HG03196 (cell line): Measurements from ENCODE around the gene CDKL5.
A peak's percentile ranks its signal among the peaks of the same experiment; 100 is the strongest.
"Not testable (repeated sequence)": the region's sequence is repeated elsewhere in the genome, so short reads cannot be mapped to it uniquely, and the experiment has no call there.

Source experiments
- ATAC-seq: cut with Tn5 transposase; IDR thresholded peaks from one replicate; pipeline ENCODE4 v1.9.1; 2021; ENCODE audit not compliant: unreplicated experiment

Gene CDKL5

DNA sequence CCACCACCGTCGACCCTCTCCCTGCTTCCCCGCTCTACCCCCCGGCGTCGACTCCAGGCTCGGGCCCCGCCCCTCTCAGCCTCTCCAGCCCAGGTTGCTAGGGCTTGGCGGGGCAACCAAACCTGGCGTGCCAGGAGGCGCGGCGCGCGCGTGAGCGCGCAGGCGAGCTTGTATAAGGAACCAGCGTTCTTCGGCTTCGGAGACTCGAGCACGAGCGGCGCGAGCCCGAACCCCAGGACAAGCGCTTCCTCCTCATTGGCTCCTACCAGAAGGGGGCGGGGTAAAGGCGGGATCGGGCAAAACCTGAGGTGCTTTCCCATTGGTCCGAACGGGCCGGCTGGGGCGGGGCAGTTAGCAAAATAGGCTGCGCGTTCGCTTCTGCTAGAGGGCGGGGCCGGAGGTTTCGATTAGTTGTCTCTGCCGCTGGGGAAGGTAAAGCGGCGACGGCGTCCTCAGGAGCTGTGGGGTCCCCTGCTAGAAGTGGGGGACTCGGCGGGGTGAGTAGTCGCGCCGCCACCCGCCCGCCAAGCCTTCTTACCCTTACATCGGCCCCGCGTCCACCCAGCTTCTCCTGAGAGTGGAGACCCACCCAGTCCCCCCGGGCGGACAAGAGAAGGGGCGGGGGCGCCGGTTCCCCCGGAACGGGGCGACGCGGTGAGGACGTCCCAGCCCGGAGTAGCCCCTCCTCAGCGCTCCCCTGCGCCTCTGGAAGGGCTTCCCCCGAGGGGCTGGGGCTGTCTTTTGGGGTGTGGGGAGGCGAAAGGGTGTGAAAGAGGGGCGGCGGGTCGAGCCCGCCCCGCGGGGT is at the start of gene CDKL5:
CDKL5 (plus strand) TSS at position 410 of the 805 bp plus-strand sequence. CDS start 81,489 bp downstream, outside the sequence.
- ATAC-seq, result peak; percentile 94

DNA sequence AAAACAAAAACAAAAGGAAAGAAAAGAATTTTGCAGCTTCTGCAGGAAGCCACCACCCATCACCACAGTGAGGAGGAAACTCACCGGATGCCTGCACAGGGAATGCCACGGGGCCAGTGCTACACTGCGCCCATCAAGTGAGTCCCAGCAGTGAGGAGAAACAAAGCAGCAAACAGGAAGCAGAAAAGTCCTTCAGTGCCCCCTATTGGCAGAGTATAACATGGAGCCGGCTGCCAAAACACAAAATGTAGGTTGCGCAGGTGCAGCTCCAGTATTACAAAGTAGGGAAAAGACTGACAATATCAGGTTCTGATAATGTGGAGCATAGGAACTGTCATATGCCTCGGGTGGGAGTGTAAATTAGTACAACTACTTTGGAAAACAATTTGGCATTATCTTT is 47.6 kb upstream of the CDKL5 start:
- ATAC-seq, result no peak

DNA sequence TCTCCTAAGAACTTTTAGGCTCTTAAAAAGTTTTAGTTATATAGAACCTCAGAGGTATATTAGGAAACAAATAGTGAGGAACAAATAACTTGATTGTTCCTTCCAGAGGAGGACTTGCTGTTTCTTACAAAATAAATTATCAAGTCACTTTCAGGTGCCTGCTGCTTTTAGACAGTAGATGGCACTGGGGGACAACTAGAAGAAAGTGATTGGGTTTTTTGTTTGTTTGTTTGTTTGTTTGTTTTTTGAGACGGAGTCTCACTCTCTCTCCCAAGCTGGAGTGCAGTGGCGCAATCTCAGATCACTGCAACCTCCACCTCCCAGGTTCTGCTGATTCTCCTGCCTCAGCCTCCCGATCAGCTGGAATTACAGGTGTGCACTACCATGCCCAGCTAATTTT is 35.4 kb upstream of the CDKL5 start:
- ATAC-seq, result no peak

DNA sequence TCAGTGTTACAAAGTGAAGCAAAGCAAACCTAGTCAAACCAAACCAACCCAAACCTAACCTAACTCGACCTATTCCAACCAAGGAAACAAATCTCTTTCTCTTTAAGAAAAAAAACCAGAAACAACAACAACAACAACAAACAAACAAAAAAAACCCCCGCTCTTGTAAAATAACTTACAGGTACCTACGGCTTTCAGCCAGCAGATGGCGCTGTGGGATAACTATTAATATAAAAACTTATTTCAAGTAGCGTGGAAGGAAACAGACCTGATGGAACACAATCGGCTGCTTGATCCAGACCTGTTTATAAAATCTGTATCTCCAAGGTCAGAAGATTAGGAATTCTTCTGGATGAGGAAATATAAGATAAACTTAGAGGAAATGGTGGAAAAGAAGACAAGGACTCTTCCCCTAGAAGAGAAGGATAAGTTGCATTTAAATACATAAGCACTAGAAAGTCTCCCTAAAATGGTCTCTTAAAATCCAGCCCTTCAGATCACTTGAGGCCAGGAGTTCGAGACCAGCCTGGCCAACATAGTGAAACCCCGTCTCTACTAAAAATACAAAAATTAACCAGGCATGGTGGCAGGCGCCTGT is 34.4 kb upstream of the CDKL5 start:
- no peak for ATAC-seq

DNA sequence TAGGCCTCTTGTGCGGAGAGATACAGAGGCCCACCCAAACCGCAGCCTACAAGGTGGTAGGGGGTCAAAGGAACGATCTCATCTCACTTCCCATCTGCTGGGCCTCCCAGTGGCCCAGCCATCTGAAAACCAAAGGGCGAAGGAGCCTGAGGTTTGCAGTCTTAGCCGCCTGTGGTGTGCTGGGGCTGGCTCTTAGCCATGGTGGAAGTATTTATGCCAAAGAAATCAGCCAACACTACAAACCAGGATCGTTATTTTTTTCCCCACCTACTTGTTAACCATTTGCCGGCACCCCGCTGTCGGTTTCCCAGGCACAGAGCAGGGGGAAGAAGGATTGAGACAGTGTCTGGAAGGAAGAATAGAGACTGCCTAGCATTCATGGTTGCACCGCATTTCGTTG is 30.9 kb upstream of the CDKL5 start:
- no peak for ATAC-seq

DNA sequence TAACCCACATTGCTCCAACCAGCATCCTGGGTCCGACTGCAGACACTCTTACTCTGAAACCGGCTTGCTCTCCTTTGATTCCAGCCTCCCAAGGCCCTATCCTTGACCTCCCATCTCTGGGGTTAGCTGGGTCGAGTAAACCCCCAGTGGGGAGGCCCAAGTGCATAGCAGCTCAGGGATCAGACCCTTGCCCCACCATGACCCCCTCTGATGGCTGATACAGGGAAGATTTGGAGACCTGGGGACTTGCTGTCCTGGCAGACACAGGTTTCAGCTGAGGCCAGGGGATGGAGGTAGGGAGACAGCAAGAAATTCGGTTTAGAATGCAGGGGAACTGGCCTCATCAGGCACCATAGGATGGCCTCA is 23.6 kb upstream of the CDKL5 start:
- no peak for ATAC-seq

DNA sequence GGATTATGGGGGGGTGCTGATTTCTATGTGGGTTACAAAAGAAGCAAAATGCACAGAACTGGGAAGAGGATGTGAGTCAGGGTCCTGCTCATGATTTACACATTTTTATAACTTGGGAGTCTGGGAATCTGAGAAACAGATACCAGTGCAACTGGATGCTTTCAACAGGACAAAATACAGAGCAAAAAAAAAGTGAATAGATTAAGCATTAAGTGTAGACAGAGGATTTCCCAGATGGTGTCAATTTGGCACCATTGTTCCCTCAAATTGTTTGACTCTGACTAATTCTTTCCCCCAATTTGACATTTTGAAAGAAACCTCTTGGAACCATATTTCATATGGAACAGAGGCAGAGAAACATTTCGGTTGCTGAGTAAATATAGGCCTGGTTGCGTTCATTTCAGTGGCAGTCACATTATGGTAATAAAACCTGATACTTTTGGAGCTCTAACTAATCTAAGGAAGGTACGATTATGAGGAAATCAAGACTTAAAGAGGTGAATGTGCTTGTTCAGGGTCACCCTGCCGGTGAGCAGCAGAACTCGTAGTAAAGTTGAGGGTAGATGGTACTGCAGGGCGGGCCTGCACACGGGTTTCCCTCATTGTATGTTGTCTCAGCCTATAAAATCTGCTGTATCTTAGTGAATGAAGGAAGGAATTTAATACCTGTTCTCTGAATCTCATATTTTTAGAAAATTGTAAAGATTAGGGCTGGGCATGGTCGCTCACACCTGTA is 18.7 kb upstream of the CDKL5 start:
- ATAC-seq, result no peak

DNA sequence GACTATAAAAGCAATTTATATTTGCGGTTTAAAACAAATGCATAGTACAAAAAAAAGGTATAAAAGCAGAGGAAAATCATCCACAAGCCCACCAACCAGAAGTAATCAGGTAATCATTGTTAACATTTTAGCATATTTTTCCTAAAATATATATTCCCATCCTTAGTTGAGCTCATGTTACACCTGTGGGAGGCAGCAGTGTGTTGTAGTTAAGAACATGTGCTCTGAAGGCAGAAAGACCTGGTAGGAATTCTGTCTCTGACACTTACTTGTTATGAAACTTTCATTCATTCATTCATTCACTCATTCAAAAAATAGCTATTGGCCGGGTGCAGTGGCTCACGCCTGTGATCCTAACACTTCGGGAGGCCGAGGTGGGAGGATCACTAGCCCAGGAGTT is 15.4 kb upstream of the CDKL5 start:
- no peak for ATAC-seq

DNA sequence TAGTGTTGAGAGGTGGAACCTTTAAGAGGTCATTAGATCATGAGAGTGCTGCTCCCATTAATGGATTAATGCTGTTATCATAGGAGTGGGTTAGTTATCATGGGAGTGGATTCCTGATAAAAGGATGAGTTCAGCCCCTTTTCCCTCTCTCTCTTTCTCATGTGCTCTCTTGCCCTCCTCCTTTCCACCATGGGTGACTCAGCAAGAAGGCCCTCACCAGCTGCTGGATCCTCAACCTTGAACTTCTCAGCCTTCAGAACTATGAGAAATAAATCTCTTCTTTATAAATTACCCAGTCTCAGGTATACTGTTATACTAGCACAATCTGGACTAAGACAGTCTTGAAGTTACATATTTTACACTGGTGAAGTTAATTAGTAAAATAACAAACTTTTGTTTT is 10.0 kb upstream of the CDKL5 start:
- no peak for ATAC-seq

DNA sequence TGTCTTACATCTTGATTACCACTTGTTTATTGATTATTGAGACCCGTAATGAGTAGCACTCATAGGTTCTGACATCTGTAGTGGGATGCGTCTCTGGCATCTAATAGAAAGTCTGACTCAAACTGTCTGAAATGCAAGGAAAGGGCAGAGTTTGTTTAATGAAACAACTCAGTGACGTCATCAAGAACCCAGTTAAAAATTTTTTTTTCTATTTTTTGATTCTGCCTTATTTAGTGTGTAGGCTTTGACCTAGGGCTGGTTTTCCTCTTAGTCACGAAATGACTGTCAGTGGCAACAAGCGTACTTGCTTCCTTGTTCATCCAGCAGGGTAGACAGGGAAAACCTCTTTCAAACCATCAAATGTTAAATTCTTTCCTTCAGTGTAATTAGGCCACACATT is 3.1 kb upstream of the CDKL5 start:
- no peak for ATAC-seq

DNA sequence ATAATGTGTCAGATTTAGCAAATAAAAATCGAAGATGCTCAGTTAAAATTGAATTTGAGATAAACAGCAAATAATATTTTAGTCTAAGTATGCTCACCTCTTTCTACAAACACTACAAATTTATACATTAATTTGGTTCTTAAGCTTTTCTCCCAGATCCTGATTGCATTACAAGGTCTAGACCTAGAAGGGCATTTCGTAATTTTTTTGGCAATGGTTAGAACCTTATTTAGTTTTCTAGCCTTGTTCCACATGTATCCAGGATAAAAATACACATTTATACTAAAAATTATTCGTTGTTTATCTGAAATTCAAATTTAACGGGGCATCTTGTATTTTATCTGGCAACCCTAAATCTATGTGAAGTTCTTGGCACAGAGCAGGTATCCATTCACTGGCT is 2.5 kb upstream of the CDKL5 start:
- no peak for ATAC-seq

DNA sequence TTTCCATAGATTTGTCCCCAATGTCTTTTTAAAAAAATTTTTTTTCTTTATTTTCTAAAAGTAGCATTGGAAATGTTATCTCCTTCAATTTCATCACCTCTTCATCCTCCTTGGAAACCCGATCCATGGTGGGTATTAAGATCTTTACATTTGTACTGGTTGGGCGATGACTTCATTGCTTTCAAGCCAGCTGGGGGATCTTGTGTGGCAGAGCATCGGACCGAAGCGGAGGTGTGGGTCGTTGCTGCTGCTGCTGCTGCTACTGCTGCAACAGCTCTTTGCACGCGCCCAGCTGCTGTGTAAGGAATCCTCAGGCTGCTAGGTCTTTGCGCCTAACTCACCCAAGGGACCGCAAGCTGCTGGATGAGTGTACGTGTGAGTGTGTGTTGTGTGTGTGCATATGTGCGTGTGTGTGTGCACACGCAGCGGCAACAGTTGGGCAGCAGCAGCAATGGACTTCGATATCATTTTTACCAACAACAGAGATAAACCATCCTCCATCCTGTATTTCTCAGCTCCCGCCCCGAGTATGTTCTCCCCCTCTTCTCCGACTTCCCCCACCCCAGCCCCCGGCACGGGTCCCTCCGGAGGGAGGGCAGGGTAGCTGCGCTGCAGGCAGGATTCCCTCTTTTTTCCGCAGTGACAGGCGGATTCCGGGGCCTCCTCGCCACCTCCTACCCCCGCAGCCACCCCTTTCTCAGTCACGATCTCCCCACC is 768 bp upstream of the CDKL5 start:
- no peak for ATAC-seq

DNA sequence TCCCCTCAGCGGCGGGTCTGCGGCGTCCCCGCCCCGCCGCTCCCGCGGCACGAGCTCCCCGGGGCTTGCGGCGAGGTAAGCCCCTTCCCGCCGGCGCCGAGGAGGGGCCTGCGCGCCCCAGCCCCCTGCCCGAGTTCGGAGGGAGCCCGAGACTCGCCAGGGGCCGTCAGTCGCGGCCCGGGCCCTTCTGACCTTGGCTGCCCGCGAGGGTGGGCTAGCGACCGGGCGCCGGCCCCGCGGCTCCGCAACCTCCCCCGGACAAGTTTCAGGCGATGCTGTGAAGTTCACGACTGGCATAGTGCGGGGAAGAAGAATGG is 554 bp downstream of the CDKL5 start:
- peak; percentile 6 for ATAC-seq

DNA sequence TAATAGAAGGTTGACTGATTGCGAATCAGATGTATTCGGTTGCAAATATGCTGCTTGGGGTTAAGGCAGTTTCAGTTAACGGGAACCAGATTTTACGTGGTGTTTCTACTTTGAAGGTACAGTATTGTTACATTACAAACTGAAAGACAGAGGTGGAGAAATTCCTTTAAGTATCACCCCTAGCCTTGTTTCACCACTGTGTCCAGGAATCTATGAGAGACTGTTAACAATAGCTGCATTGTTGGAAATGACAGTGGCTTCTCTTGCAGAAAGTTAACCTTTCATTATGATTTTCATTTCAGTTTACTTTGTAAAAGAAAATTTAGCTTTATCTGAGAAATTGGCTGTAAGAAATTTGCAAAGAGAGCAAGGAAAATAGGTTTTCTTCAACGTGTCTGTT is 2.6 kb downstream of the CDKL5 start:
- ATAC-seq, result no peak

DNA sequence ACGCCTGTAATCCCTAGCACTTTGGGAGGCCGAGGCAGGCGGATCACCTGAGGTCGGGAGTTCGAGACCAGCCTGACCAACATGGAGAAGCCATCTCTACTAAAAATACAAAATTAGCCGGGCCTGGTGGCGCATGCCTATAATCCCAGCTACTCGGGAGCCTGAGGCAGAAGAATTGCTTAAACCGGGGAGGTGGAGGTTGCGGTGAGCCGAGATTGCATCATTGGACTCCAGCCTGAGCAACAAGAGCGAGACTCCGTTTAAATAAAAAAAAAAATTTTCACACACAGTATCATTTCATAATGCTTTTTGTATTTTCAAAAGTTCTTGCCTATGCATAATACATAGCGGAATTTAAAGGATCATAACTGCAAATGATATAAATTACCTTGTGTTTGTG is 7.9 kb downstream of the CDKL5 start:
- not testable (repeated sequence) for ATAC-seq

DNA sequence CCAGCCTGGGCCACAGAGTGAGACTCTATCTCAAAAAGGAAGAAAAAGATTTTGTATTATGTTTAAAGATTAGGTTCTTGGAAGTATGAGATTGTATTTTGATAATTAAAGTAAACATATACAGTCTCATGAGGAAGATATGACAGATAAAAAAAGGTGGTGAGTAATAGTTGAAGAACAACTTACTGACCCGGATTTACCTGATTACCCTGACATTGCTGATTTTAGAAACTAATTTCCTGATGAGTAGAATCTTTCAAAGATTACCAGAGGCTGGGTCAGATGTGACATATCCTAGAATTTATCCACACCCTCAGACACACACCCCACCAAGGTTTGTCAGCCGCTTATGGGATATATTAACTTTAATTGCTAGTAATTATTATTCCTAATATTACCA is 9.5 kb downstream of the CDKL5 start:
- ATAC-seq, result no peak

DNA sequence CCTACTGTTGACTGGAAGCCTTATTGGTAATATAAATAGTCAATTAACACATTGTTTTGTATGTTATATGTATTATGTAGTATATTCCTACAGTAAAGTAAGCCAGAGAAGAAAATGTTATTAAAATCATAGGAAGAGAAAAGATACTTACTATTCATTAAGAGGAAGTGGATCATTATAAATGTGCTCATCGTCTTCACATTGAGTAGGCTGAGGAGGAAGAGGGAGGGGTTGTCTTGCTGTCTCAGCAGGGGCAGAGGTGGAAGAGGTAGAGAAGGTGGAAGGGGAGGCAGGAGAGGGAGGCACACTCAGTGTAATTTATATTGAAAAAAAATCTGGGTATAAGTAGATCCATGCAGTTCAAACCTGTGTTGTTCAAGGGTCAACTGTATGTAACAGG is 10.6 kb downstream of the CDKL5 start:
- ATAC-seq, result no peak

DNA sequence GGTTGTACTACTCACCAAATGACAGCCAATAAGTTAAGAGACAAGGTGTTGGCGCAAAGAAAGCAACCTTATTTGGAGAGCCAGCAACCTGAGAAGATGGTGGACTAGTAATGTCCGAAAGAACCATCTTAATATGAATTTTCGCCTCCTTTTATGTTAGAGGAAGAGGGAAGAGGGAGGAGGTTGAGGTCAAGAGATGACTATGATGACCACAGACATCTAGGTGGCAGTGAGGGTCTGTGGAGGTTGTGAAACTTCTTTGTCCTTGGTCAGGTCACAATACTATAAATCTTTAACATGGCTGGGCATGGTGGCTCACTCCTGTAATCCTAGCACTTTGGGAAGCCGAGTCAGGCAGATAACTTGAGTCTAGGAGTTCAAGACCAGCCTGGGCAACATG is 15.4 kb downstream of the CDKL5 start:
- ATAC-seq, result no peak

DNA sequence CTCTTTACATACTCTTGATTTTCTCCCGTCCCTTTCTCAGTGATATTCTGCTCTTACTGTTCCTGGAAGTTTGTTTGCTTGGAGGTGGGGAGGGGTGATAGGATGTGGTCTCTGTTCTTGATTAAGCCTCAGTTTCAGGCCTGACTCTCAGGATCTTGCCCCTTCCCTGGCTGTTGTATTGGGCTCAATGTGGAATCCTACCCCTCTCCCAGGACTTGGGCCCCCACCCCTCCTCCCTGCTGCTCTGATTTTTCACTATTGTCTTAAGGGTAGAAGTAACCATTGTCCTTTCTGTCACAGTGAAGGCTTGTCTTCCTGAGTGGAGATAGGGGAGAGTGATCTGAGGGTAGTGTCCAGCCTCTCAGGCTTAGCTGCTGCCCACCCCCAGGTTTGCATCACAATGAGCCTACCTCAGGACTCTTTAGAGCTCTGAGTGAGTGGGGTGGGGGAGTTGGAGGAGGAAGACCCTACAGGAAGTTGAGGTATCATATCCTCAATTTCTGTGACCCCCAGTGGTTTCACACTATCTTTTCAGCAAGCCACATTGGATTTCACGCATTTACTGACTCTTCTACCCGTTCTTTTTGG is 16.5 kb downstream of the CDKL5 start:
- ATAC-seq, result no peak

DNA sequence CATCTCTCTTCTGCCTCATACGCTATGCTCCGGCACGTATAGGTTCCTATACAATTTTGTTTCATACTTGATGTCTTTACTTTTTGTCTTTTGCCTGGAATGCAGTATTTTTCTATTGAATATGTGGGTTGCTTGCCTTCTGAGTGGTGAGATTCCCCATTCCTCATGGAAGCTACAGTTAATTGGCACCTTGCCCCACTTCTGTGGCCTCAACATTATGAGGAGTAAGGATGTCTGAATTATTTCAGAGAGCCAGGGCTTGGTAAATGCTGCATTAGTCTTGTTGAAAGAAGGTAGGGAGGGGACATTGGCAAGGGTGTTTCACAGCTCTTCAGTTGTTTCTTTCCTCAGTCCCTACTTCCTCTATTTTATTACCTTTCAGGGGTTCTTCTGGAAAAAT is 23.0 kb downstream of the CDKL5 start:
- no peak for ATAC-seq

DNA sequence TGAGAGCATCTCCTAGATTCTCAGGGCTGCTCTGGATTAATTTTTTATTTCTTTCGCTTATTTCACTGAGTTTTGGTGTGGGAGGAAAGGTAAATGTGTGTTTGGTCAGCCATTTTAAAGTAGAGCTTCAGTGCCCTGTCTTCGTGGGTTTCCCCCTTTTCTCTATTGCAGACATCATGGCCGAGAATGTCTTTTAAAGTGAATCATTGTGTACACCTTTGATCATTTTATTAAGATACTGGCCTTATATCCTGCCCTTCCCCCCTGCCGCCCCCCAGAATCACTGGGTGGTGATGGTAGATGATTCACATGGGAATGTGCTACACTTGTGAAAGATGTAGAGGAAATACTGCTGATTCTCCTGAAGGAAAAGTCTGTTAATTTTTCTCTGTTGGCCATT is 23.8 kb downstream of the CDKL5 start:
- ATAC-seq, result no peak
